AG04449 (cell line): ENCODE measurements around the gene TBC1D19.

Experiments
- CTCF ChIA-PET: fragments of 350-600 bp; formaldehyde crosslinking; extraction: SDS; loops from one replicate; lab custom pipeline; 2021; ENCODE audit warnings: antibody characterized with exemption; lab: Yijun Ruan, JAX
- POLR2A ChIA-PET: fragments of 400-600, 350-600 bp; formaldehyde crosslinking; extraction: SDS; loops from one replicate; lab custom pipeline; 2020; ENCODE audit warnings: antibody characterized with exemption, inconsistent platforms; lab: Yijun Ruan, JAX
- DNase-seq: peaks from one replicate; pipeline ENCODE4 v3.0.0-alpha.2; 2010; ENCODE audit warnings: low read depth, low spot score
- H3K4me3 ChIP-seq: 2 replicates; pipeline ENCODE4 v1.5.1; 2011; ENCODE audit warnings: low read depth, mild to moderate bottlenecking, control low read depth, low read length
- TF ChIP-seq, protein P1 (sequence below): IDR thresholded peaks from one replicate; pipeline ENCODE4 v1.5.1; 2011; ENCODE audit warnings: mild to moderate bottlenecking, moderate library complexity, low read length, control low read depth, inconsistent platforms; ENCODE audit not compliant: insufficient read depth; ENCODE audit errors: missing control alignments

TBC1D19 gene

DNA sequence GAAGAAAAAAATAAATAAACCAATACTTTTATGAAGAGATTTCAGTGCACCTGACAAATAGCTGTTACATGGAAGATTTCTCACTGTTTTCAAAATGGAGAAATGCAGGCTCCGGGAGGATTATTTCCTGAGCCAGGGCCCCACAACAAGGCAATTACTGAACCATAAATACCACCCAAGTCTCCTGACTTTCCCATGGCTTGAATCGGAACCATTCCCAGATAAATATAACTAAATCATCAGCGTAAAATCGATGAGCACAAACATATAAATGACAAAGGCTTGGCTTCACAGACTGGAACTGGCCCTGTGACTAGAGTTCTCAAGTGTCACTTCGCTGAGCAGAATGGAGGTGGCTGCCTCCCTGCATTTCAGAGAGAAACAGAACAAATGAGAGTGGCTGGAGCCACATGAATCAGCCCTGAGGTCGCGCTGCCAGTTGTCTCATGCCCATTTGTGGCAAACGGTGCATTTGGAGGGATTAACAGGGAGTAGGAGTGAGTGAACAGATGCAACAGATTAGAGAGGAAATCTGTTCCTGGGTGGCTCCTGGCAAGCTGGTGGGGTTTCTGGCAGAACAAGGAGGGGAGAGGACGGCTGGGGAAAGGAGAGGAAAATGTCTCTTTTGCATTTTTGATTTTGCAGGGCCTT lies 219.5 kb downstream of the TBC1D19 start:
- TF ChIP-seq, protein P1, sequence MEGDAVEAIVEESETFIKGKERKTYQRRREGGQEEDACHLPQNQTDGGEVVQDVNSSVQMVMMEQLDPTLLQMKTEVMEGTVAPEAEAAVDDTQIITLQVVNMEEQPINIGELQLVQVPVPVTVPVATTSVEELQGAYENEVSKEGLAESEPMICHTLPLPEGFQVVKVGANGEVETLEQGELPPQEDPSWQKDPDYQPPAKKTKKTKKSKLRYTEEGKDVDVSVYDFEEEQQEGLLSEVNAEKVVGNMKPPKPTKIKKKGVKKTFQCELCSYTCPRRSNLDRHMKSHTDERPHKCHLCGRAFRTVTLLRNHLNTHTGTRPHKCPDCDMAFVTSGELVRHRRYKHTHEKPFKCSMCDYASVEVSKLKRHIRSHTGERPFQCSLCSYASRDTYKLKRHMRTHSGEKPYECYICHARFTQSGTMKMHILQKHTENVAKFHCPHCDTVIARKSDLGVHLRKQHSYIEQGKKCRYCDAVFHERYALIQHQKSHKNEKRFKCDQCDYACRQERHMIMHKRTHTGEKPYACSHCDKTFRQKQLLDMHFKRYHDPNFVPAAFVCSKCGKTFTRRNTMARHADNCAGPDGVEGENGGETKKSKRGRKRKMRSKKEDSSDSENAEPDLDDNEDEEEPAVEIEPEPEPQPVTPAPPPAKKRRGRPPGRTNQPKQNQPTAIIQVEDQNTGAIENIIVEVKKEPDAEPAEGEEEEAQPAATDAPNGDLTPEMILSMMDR: no peak
- no peak for DNase-seq
- CTCF ChIA-PET: no interaction called here
- H3K4me3 ChIP-seq: no peak overlapping the region
- POLR2A ChIA-PET: no interaction called here

DNA sequence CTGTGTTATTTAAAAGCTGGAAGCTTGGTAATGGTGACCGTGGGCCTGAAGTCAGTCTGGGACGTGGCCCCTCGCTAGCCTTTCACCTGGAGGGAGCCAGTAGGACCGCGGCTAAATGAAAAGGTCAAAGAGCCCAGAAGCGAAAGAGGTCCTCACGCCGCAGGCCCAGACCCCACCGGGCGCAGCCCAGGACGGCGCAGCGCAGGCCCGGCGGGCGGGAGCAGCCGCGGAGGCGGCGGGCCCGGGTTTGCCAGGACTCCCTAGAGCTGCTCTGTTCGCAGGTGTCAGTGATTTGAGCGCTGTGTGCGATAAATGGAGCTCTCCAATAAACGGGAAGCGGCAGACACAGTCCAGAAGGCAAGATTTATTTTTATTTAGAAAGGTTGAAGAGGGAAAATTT lies 220.6 kb downstream of the TBC1D19 start:
- ChIA-PET POLR2A (interaction anchor here (0.9 kb wide), 1 partner anchor 53 kb away, joined by 5 read pairs; no protein-coding TSS in a partner anchor), CTCF (interaction anchor here (0.9 kb wide), 1 partner anchor 205 kb away, joined by 3 read pairs; no protein-coding TSS in a partner anchor)
- TF ChIP-seq, protein P1: no peak
- no peak overlapping the region for H3K4me3 ChIP-seq
- DNase-seq: no peak

DNA sequence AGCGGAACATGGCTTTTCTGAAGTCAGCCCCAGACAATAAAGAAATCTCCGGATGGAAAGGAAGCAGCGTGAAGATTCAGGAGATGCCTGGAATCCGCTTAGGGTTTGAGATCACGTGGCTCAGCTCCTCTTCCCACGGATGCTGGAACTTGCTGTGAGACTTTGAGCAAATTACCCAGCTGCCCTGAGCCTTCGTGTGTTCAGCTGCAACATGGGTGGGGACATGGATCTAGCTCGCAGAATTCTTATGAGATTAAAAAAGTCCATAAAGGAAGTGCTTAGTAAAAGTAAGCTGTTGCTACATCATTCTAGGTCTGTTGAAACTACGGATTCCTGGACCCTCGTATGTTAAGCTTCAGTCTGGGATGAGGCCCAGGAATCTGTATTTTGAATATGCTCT lies 221.0 kb downstream of the TBC1D19 start:
- POLR2A ChIA-PET: interaction anchor here (0.9 kb wide), 1 partner anchor 53 kb away, joined by 5 read pairs; no protein-coding TSS in a partner anchor
- TF ChIP-seq, protein P1: no peak
- H3K4me3 ChIP-seq: no peak overlapping the region
- no peak for DNase-seq
- CTCF ChIA-PET: interaction anchor here (0.9 kb wide), 1 partner anchor 205 kb away, joined by 3 read pairs; no protein-coding TSS in a partner anchor
